SK-N-SH treated with all-trans-retinoic acid at 6 μM for 48 hours (cell line): Measurements from ENCODE around the gene SMAP2.

Source experiments
- ATAC-seq: fragments of 200-7000 bp; cut with Tn5 transposase; 3 replicates; pipeline ENCODE4 v1.9.1; 2020; ENCODE audit warnings: mild to moderate bottlenecking, moderate library complexity
- ARNTL ChIP-seq: fragments of 450-650 bp; formaldehyde crosslinking; IDR thresholded peaks from 2 replicates; pipeline ENCODE4 v1.5.0; 2020; ENCODE audit warnings: low read depth, mild to moderate bottlenecking, moderate library complexity, borderline replicate concordance
- BACH2 ChIP-seq: fragments of 250-450 bp; sonication (Bioruptor Pico); IDR thresholded peaks from 2 replicates; pipeline ENCODE4 v1.9.0; 2021; ENCODE audit warnings: mild to moderate bottlenecking, borderline replicate concordance
- CREB5 ChIP-seq: fragments of 250-450 bp; sonication (Bioruptor Pico); IDR thresholded peaks from 2 replicates; pipeline ENCODE4 v1.5.1; 2020; ENCODE audit warnings: low read depth, mild to moderate bottlenecking, moderate library complexity
- CSDC2 ChIP-seq: fragments of 250-450 bp; sonication (Bioruptor Pico); IDR thresholded peaks from 2 replicates; pipeline ENCODE4 v1.5.0; 2020; ENCODE audit warnings: mild to moderate bottlenecking, moderate library complexity
- GLIS3 ChIP-seq: fragments of 250-450 bp; sonication (Bioruptor Pico); IDR thresholded peaks from 2 replicates; pipeline ENCODE4 v1.5.0; 2020; ENCODE audit warnings: mild to moderate bottlenecking, moderate library complexity
- ISL1 ChIP-seq: fragments of 250-450 bp; sonication (Bioruptor Pico); IDR thresholded peaks from 2 replicates; pipeline ENCODE4 v2.1.2; 2022; ENCODE audit warnings: mild to moderate bottlenecking, moderate library complexity
- OSR1 ChIP-seq: fragments of 250-450 bp; sonication (Bioruptor Pico); IDR thresholded peaks from 2 replicates; pipeline ENCODE4 v1.8.0; 2022; ENCODE audit warnings: moderate library complexity, mild to moderate bottlenecking, inconsistent platforms
- PATZ1 ChIP-seq: fragments of 250-450 bp; sonication (Bioruptor Pico); IDR thresholded peaks from 2 replicates; pipeline ENCODE4 v1.8.0; 2020; ENCODE audit warnings: mild to moderate bottlenecking, moderate library complexity, borderline replicate concordance
- RARB ChIP-seq: fragments of 250-450 bp; sonication (Bioruptor Pico); IDR thresholded peaks from 2 replicates; pipeline ENCODE4 v1.8.0; 2021; ENCODE audit warnings: mild to moderate bottlenecking, moderate library complexity
- SNAI2 ChIP-seq: fragments of 250-450 bp; sonication (Bioruptor Pico); IDR thresholded peaks from 2 replicates; pipeline ENCODE4 v1.5.0; 2020; ENCODE audit warnings: mild to moderate bottlenecking, moderate library complexity
- TCF4 ChIP-seq: fragments of 250-450 bp; sonication (Bioruptor Pico); IDR thresholded peaks from 2 replicates; pipeline ENCODE4 v1.8.0; 2021; ENCODE audit warnings: mild to moderate bottlenecking, moderate library complexity, borderline replicate concordance
- TOX ChIP-seq: fragments of 250-450 bp; sonication (Bioruptor Pico); IDR thresholded peaks from 2 replicates; pipeline ENCODE4 v1.8.0; 2021; ENCODE audit warnings: mild to moderate bottlenecking, moderate library complexity, borderline replicate concordance
- TSHZ2 ChIP-seq: fragments of 250-450 bp; sonication (Bioruptor Pico); IDR thresholded peaks from 2 replicates; pipeline ENCODE4 v1.5.0; 2020; ENCODE audit warnings: mild to moderate bottlenecking, moderate library complexity
- ZC3H10 ChIP-seq: fragments of 250-450 bp; sonication (Bioruptor Pico); IDR thresholded peaks from 2 replicates; pipeline ENCODE4 v1.5.1; 2021; ENCODE audit warnings: mild to moderate bottlenecking, moderate library complexity
- ZFP3 ChIP-seq: fragments of 250-450 bp; sonication (Bioruptor Pico); IDR thresholded peaks from 2 replicates; pipeline ENCODE4 v1.5.0; 2020; ENCODE audit warnings: mild to moderate bottlenecking, moderate library complexity
- ZFP30 ChIP-seq: fragments of 450-650 bp; formaldehyde crosslinking; IDR thresholded peaks from 2 replicates; pipeline ENCODE4 v1.5.0; 2022; ENCODE audit warnings: mild to moderate bottlenecking, moderate library complexity
- ZNF565 ChIP-seq: fragments of 450-650 bp; formaldehyde crosslinking; conservative IDR thresholded peaks from 2 replicates; pipeline ENCODE4 v1.5.0; 2020; ENCODE audit warnings: low read depth, mild to moderate bottlenecking, moderate library complexity
- ZNF70 ChIP-seq: fragments of 450-650 bp; formaldehyde crosslinking; IDR thresholded peaks from 2 replicates; pipeline ENCODE4 v1.5.0; 2020; ENCODE audit warnings: mild to moderate bottlenecking, moderate library complexity
- ZNF8 ChIP-seq: fragments of 450-650 bp; formaldehyde crosslinking; IDR thresholded peaks from 2 replicates; pipeline ENCODE4 v1.5.0; 2020; ENCODE audit warnings: mild to moderate bottlenecking, moderate library complexity
- TF ChIP-seq, protein P1 (sequence below): fragments of 250-450 bp; sonication (Bioruptor Pico); IDR thresholded peaks from 2 replicates; pipeline ENCODE4 v1.8.0; 2021; ENCODE audit warnings: low read depth, mild to moderate bottlenecking, moderate library complexity, borderline replicate concordance

SMAP2 gene

DNA sequence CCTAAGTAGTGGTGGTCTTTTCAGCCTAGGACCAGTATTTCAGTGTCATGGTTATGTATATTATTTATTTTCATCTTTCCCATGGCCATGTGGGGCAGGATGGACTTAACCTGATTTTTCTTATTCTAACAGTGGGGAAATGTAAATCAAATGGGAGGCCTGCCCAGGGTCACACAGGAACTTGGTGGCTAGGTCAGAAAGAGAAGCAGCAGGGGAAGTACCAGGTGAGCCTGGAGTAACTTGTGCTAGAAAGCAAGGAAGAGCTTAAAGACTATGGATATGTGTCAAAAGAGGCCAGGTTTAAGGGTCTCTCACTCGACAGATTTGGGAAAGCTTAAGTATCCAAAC lies 77.7 kb downstream of the SMAP2 start:
- TF ChIP-seq TOX (CRISPR knock-in tag) (no peak), TCF4 (CRISPR knock-in tag) (no peak), CSDC2 (no peak), ZNF8 (no peak), OSR1 (CRISPR knock-in tag) (no peak), ISL1 (CRISPR knock-in tag) (no peak)

DNA sequence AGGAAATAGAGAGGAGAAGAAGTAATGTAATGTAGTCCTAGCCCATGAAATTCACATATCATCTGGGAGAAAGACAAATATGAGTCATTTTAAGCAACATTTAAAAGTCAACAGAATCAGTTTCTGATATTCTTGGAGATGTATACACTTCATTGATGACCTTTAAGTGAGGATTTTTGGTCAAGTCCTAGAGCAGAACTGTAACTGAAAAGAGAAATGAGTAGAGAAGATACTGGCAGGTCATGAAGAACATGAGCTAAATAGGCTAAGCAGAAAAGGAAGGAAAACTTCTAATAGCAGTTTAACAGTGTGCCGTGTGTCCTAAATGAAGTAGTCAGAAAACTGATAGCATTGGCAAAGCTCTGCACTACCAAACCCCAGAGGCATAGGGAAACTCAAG lies 81.3 kb downstream of the SMAP2 start:
- TF ChIP-seq CSDC2: no peak
- TF ChIP-seq RARB (CRISPR knock-in tag): no peak
- TF ChIP-seq ZFP3 (CRISPR knock-in tag): no peak
- no peak for TF ChIP-seq BACH2 (CRISPR knock-in tag)
- TF ChIP-seq, all 23 proteins: peak for 0
- no peak for ATAC-seq

More for the DNA sequence above, 77.7 kb downstream of the SMAP2 start:
- no peak for ATAC-seq

- no peak for ATAC-seq
- TF ChIP-seq ZNF70 (CRISPR knock-in tag) (no peak), ISL1 (CRISPR knock-in tag) (no peak), ARNTL (CRISPR knock-in tag) (no peak), CREB5 (CRISPR knock-in tag) (no peak), GLIS3 (CRISPR knock-in tag) (no peak), TCF4 (CRISPR knock-in tag) (no peak), TOX (CRISPR knock-in tag) (no peak), ZFP30 (CRISPR knock-in tag) (no peak), SNAI2 (no peak), RARB (CRISPR knock-in tag) (no peak), OSR1 (CRISPR knock-in tag) (no peak)
- TF ChIP-seq, protein P1, sequence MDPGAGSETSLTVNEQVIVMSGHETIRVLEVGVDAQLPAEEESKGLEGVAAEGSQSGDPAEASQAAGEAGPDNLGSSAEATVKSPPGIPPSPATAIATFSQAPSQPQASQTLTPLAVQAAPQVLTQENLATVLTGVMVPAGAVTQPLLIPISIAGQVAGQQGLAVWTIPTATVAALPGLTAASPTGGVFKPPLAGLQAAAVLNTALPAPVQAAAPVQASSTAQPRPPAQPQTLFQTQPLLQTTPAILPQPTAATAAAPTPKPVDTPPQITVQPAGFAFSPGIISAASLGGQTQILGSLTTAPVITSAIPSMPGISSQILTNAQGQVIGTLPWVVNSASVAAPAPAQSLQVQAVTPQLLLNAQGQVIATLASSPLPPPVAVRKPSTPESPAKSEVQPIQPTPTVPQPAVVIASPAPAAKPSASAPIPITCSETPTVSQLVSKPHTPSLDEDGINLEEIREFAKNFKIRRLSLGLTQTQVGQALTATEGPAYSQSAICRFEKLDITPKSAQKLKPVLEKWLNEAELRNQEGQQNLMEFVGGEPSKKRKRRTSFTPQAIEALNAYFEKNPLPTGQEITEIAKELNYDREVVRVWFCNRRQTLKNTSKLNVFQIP (CRISPR knock-in tag): no peak
Observed at GRCh38 chr1:40462956-40463590, 89.5 kb downstream of the SMAP2 start.

DNA sequence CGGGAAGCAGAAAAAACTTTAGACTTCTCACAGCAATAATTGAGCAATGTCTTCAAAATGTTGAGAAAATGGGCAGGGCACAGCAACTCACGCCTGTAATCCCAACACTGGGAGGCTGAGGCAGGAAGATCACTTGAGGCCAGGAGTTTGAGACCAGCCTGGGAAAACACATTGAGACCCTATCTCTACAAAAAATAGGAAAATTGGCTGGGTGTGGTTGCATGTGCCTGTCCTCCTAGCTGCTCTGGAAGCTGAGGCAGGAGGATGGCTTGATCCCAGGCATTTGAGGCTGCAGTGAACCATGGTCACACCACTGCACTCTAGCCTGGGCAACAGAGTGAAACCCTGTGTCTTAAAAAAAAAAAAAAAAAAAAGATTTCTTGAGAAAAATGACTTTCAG lies 95.8 kb downstream of the SMAP2 start:
- TF ChIP-seq PATZ1 (no peak), TSHZ2 (no peak), CSDC2 (no peak), CREB5 (CRISPR knock-in tag) (no peak), ZNF70 (CRISPR knock-in tag) (no peak), ZNF8 (no peak), ZNF565 (CRISPR knock-in tag) (no peak), ZFP30 (CRISPR knock-in tag) (no peak), ZC3H10 (CRISPR knock-in tag) (no peak), TOX (CRISPR knock-in tag) (no peak), BACH2 (CRISPR knock-in tag) (no peak), TCF4 (CRISPR knock-in tag) (no peak), SNAI2 (no peak), ISL1 (CRISPR knock-in tag) (no peak), ARNTL (CRISPR knock-in tag) (no peak), GLIS3 (CRISPR knock-in tag) (no peak)
- TF ChIP-seq, protein P1 (CRISPR knock-in tag): no peak
- TF ChIP-seq, all 23 proteins: peak for 0
- ATAC-seq: no peak
